GM10847 (cell line): ENCODE data around the gene TRMT2A.

Experiments used
- POLR2A ChIP-seq: IDR thresholded peaks from 2 replicates; pipeline ENCODE4 v1.6.1; 2011; ENCODE audit not compliant: insufficient read length; ENCODE audit errors: extremely low read depth

Gene TRMT2A

GRCh38 chr22:20117633-20118299 lies 740 bp upstream of the TRMT2A start:
- no peak for TF ChIP-seq POLR2A

DNA sequence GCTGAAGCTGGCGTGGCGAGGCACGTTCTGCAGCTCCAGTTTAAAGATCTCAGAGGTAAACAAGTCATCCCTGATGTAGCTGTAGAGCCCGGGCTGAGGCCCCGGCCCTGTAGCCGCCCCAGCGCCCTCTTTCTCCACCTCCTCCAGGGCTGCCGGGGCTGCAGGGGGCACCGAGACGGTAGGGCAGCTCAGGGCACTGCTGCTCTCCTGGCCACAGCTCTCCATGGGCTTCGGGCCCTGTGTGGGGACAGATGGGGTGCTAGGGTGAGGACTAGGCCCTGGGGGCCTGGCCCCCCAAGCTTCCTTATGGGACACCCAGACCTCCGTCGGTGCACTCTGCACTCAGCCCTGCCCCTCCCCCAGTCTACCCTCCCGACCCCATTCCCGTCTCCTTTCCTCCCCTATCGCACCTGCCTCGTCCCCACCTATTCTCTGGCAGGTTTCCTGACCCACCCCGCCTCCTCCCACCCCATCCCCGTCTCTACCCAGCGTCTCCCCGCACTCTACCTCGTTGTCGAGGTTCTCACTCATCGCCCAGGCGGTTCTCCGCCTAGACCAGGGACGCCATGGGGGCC lies 563 bp downstream of the TRMT2A start:
- no peak for TF ChIP-seq POLR2A

DNA sequence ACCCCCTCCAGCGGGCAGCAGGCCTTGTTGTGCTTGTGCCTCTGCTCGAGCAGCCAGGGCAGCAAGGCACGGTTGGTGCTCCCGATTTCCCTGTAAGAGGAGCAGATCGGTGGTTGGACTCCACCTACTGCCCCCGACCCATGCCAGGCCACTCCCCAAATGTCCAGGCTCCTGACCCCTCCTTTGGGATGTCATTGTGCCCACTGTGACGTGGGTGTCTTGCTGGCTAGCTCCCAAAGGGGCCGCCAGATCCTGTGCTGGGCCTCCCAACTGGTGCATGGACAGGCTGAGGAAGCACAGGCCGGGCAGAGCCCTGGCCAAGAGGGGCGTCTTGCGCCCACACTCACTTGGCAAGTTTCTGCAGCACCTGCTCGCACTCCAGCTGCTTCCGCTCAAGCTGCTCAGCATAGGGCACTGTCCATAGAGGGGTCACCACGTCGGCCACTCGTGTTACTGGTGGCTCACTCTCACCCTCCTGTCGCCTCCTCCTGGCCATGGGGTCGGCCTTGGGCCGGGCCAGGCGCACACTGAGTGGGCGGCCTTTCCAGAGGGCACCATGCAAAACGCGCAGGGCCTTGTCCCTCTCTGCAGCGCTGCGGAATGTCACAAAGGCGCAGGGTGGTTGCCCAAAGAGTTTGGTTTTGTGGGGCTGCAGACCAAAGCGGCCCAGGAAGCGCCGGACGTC lies 1.2 kb downstream of the TRMT2A start, which contains the start of gene RANBP1:
TSS of gene RANBP1 (plus strand) at position 414 of the 685 bp plus-strand sequence. CDS start at position 495, 81 bp downstream.
- TF ChIP-seq POLR2A: no peak

DNA sequence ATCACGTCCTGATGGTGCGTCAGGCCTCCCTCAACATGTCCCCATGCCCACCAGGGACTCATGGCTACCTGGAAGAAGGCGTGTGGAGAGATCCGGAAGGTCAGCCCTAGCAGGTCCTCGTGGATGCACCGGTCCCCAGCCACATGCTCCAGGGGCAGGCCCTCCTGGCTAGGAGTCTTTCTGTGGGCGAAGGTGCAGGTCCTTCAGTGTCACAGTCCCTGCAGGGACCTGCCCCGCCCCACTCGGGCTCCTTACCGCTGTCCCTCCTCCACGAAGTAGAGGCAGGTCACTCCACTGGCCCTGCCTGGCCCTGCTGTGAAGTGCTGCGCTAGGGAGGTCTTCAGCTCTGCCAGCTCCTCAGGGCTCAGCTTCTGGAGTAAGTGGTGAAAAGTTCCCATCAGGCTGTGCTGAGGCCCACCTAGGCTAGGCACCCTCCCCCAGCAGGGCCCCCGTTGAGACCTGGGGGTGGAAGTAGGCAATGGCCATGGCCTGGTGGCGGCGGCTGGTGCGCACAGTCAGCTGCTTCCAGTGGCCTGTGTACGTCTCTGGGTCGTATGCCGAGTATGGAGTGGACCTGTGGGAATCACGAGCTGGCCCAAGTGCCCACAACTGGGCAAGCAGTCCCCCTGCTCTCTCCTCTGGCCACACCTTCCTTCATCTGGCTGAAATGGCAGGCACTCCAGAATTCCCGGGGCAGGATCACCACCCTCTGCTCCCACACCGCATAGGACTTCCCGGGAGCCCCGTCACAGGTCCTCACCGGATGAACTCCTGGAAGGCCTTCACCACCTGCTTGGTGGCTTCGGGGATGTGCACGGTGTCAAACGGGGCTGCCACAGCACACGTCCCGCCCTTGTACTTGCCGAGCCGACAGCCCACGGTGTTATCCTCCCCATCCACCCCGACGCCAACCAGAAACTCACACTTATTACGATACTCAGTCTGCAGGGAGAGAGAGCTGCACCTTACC lies 2.2 kb downstream of the TRMT2A start:
- no peak for TF ChIP-seq POLR2A

GRCh38 chr22:20113551-20114310 lies 3.3 kb downstream of the TRMT2A start:
- no peak for TF ChIP-seq POLR2A

DNA sequence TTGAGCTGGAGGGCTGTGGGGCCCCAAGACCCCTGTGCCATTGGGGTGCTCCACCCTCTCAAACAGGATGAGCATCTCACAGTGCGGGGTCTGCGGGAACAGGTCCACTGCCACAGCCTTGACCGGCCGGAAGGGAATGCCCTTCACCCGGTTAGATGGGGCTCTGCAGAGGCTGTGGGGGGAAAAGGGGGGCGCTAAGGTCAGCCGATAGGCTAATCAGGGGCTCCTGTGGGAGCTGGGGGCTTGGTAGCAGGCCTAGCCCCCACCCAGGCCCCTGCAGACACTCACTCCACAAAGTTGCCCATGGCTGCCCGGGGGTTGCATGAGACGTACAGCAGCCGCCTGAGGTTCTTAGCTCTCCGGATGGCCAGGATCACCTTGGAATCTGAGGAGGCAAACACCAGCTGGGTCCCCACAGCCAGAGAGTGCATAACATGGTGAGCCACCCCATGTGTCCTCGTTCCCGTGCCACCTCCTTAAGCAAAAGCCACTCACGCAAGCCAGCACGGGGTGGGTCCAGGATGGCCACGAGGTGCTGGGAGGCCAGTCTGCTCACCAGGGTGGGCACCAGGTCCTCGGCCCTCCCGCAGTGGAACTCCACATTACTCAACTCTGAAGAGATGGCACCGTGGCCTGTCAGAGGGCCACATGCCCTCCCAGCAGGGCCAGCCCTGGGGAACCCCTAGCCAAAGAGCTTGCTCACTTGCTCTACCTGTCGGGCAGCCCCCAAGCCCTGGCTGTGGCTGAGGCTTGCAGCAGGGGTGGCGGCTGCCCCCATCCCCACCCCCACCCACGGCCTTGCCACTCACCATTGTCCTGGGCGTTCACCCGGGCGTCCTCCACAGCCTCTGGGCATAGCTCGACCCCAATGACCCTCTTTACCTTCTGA lies 4.2 kb downstream of the TRMT2A start:
- TF ChIP-seq POLR2A: no peak

DNA sequence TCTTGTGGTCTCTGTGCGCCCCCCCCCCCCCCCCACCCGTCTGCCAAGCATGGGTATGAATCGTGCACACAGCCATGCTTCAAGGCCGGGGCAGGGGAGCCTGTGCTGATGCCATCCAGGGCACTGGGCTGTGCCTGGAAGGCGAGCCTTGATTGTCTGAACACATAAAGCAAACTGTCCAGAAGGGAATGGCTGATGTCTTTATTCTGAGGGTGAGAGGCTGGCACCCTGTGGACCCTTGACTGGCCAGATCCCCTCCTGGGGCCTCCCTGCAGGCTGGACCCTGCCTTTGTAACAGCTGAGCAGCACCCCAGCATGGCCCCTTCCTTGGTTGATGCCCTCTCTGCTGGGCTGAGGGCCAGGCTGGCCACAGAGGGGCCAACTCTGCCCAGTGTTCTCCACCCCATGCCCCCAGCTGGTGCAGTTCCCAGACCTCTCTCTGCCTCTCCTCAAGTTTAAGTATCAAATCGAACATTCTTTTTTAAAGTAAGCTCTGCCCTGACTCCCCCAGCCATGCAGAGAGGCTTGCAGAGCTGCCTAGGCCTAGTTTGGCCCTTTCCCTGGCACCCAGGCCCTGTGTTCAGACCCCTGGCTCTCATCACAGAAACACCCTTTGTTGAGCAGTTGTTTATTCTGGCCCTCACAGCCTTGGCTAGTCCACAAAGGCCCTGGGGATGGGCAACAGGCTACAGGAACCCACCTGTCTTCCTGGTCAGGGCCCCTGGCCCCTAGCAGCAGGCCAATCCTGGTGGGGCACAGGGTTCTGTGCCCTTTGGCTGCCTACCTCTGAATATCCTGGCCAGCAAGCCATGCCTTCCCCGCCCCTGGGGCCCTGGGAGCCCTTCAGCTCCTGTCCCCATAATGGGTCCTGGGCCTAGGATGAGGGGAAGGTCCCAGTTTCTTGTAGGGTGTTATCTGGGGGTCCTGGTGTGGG lies 5.1 kb downstream of the TRMT2A start:
- TF ChIP-seq POLR2A: no peak

- no peak for TF ChIP-seq POLR2A
Observed at GRCh38 chr22:20111045-20111688, 5.9 kb downstream of the TRMT2A start.

GRCh38 chr22:20110359-20110985 lies 6.6 kb downstream of the TRMT2A start:
- TF ChIP-seq POLR2A: no peak

GRCh38 chr22:20109411-20110358 lies 7.3 kb downstream of the TRMT2A start:
- TF ChIP-seq POLR2A: no peak
